Progenitor cell of endocrine pancreas (in vitro differentiated cells): ENCODE data around the gene CAPN11. TPM values are rescaled to one million over a fixed set of nuclear protein-coding genes. Genes with fewer than 3 reads are reported as not detected.
"Not testable (repeated sequence)": the region's sequence is repeated elsewhere in the genome, so short reads cannot be mapped to it uniquely, and the experiment has no call there.

Experiments used
- DNase-seq: peaks from one replicate; pipeline ENCODE4 v3.0.0; 2021; ENCODE audit warnings: low spot score; ENCODE audit not compliant: unreplicated experiment
- H3K27ac Mint-ChIP-seq: 2 replicates; pipeline ENCODE4 v1.8.0; 2021; ENCODE audit warnings: mild to moderate bottlenecking, moderate library complexity, mixed read lengths
- H3K27me3 Mint-ChIP-seq: 2 replicates; pipeline ENCODE4 v1.8.0; 2021; ENCODE audit warnings: mixed read lengths
- H3K36me3 Mint-ChIP-seq: 2 replicates; pipeline ENCODE4 v1.8.0; 2022; ENCODE audit warnings: mixed read lengths; ENCODE audit not compliant: insufficient read depth
- H3K4me1 Mint-ChIP-seq: 2 replicates; pipeline ENCODE4 v1.8.0; 2021; ENCODE audit warnings: low read depth, mixed read lengths
- H3K4me3 Mint-ChIP-seq: 2 replicates; pipeline ENCODE4 v1.8.0; 2021; ENCODE audit warnings: low read depth, mild to moderate bottlenecking, moderate library complexity, mixed read lengths
- H3K9me3 Mint-ChIP-seq: 2 replicates; pipeline ENCODE4 v1.8.0; 2021; ENCODE audit warnings: low read depth, mixed read lengths
- total RNA-seq: library from RNA; stranded (reverse); gene quantifications from 2 replicates; pipeline ENCODE4 v1.2.1, GENCODE V29; 2021
- TF ChIP-seq, protein P1 (sequence below): fragments of 200-600 bp; sonication (generic); IDR thresholded peaks from one replicate; pipeline ENCODE4 v1.5.0; 2021; ENCODE audit warnings: antibody characterized with exemption, mild to moderate bottlenecking; ENCODE audit not compliant: unreplicated experiment

Gene CAPN11
- total RNA-seq, 1 donor from 2014 or later = not detected

DNA sequence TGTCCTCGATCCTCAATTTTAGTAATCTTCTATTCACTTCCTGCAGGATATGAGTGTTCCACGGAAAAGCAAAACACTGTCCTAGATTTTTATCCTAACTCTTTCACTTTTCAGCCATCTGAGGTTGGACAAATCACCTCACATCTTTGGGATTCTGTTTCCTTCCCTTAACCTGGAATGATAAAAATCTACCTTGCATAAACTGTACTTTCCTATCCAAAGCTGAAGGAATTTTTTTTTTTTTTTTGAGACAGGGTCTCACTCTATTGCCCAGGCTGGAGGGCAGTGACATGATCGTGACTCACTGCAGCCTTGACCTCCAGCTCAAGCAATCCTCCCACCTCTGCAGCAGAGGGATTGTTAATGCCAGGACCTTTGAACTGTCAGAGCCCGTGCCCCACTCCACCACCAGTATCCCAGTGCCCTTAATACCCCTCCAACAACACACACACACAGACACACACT, 20.5 kb downstream of the CAPN11 start:
- Mint-ChIP-seq H3K36me3 (no peaks in the 10 kb centered on the region), H3K9me3 (no peaks in the 10 kb centered on the region), H3K4me3 (no peak overlapping the region), H3K27ac (no peak overlapping the region), H3K27me3 (no peaks in the 10 kb centered on the region), H3K4me1 (no peaks in the 10 kb centered on the region)
- DNase-seq = no peak
- TF ChIP-seq, protein P1, sequence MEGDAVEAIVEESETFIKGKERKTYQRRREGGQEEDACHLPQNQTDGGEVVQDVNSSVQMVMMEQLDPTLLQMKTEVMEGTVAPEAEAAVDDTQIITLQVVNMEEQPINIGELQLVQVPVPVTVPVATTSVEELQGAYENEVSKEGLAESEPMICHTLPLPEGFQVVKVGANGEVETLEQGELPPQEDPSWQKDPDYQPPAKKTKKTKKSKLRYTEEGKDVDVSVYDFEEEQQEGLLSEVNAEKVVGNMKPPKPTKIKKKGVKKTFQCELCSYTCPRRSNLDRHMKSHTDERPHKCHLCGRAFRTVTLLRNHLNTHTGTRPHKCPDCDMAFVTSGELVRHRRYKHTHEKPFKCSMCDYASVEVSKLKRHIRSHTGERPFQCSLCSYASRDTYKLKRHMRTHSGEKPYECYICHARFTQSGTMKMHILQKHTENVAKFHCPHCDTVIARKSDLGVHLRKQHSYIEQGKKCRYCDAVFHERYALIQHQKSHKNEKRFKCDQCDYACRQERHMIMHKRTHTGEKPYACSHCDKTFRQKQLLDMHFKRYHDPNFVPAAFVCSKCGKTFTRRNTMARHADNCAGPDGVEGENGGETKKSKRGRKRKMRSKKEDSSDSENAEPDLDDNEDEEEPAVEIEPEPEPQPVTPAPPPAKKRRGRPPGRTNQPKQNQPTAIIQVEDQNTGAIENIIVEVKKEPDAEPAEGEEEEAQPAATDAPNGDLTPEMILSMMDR = no peak

GRCh38 chr6:44179648-44180047, 21.0 kb downstream of the CAPN11 start:
- Mint-ChIP-seq H3K4me1 (no peaks in the 10 kb centered on the region), H3K27me3 (no peaks in the 10 kb centered on the region), H3K27ac (no peak overlapping the region), H3K4me3 (no peak overlapping the region), H3K9me3 (no peaks in the 10 kb centered on the region), H3K36me3 (no peaks in the 10 kb centered on the region)
- TF ChIP-seq, protein P1 = no peak
- no peak for DNase-seq

DNA sequence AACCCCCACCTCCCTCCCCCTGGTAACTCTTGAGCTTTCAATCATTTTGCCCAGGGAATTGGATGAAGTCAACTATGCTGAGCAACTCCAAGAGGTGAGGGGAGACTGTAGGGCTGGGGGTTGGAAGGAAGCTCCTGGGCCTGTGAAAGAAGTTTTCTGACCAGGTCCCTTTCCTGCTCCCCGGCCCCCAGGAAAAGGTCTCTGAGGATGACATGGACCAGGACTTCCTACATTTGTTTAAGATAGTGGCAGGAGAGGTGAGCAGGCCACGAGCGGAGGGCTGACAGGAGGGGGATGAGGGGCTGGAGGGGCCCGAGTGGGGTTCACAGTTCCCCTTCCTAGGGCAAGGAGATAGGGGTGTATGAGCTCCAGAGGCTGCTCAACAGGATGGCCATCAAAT, 21.8 kb downstream of the CAPN11 start:
- TF ChIP-seq, protein P1 = no peak
- DNase-seq = no peak
- Mint-ChIP-seq H3K4me3 (no peak overlapping the region), H3K27me3 (peaks cover 4% of the 10 kb centered on the region), H3K9me3 (no peaks in the 10 kb centered on the region), H3K4me1 (peaks cover 2% of the 10 kb centered on the region), H3K27ac (no peak overlapping the region), H3K36me3 (no peaks in the 10 kb centered on the region)

GRCh38 chr6:44180886-44181285, 22.3 kb downstream of the CAPN11 start:
- DNase-seq = no peak
- Mint-ChIP-seq H3K27ac (no peak overlapping the region), H3K4me3 (no peak overlapping the region), H3K4me1 (peaks cover 4% of the 10 kb centered on the region), H3K27me3 (peaks cover 6% of the 10 kb centered on the region), H3K9me3 (no peaks in the 10 kb centered on the region), H3K36me3 (no peaks in the 10 kb centered on the region)
- TF ChIP-seq, protein P1 = no peak

DNA sequence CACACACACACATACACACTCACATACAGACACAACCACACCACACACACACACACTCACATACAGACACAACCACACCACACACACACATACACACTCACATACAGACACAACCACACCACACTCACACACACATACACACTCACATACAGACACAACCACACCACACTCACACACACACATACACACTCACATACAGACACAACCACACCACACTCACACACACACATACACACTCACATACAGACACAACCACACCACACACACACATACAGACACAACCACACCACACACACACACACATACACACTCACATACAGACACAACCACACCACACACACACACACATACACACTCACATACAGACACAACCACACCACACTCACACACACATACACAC, 23.2 kb downstream of the CAPN11 start:
- H3K36me3 Mint-ChIP-seq, DNase-seq, H3K9me3 Mint-ChIP-seq, H3K4me1 Mint-ChIP-seq, H3K27ac Mint-ChIP-seq, H3K4me3 Mint-ChIP-seq: not testable (repeated sequence)
- peaks cover 11% of the 10 kb centered on the region for H3K27me3 Mint-ChIP-seq

GRCh38 chr6:44182911-44183390, 24.3 kb downstream of the CAPN11 start:
- H3K9me3 Mint-ChIP-seq = no peaks in the 10 kb centered on the region
- peaks cover 8% of the 10 kb centered on the region for H3K4me1 Mint-ChIP-seq
- no peaks in the 10 kb centered on the region for H3K36me3 Mint-ChIP-seq
- TF ChIP-seq, protein P1 = no peak
- no peak overlapping the region for H3K27ac Mint-ChIP-seq
- DNase-seq = no peak
- peaks cover 11% of the 10 kb centered on the region for H3K27me3 Mint-ChIP-seq
- H3K4me3 Mint-ChIP-seq = no peak overlapping the region
